Measurements from ENCODE around the gene ALDH3A1. TPM values are rescaled to one million over a fixed set of nuclear protein-coding genes. Genes with fewer than 3 reads are reported as not detected.

Gene ALDH3A1
- polyA plus RNA-seq, 4 donors: 0.25 to 2.0 (median 0.95) TPM

- peak in 1 of 4 donors; percentile 50 for DNase-seq (ENCODE audit: low read depth in 4 of 4, low spot score in 3 of 4)
Measured at GRCh38 chr17:19762515-19762961, 14.4 kb upstream of the ALDH3A1 start.

- no peak for DNase-seq (ENCODE audit: low read depth in 4 of 4, low spot score in 3 of 4)
Measured at GRCh38 chr17:19760746-19761145, 12.6 kb upstream of the ALDH3A1 start.

- DNase-seq (ENCODE audit: low read depth in 4 of 4, low spot score in 3 of 4): no peak
Measured at GRCh38 chr17:19759568-19760549, 11.8 kb upstream of the ALDH3A1 start.

- no peak for DNase-seq (ENCODE audit: low read depth in 4 of 4, low spot score in 3 of 4)
Measured at GRCh38 chr17:19757536-19758180, 9.6 kb upstream of the ALDH3A1 start.

- no peak for DNase-seq (ENCODE audit: low read depth in 4 of 4, low spot score in 3 of 4)
Measured at GRCh38 chr17:19756546-19756945, 8.4 kb upstream of the ALDH3A1 start.

GRCh38 chr17:19755821-19756510, 7.9 kb upstream of the ALDH3A1 start:
- DNase-seq (ENCODE audit: low read depth in 4 of 4, low spot score in 3 of 4): no peak

- no peak for DNase-seq (ENCODE audit: low read depth in 4 of 4, low spot score in 3 of 4)
Measured at GRCh38 chr17:19755392-19755791, 7.3 kb upstream of the ALDH3A1 start.

GRCh38 chr17:19753661-19754463, 5.8 kb upstream of the ALDH3A1 start:
- no peak for DNase-seq (ENCODE audit: low read depth in 4 of 4, low spot score in 3 of 4)

- DNase-seq (ENCODE audit: low read depth in 4 of 4, low spot score in 3 of 4): no peak
Measured at GRCh38 chr17:19753051-19753509, 5.0 kb upstream of the ALDH3A1 start.

GRCh38 chr17:19752216-19753050, 4.3 kb upstream of the ALDH3A1 start:
- DNase-seq (ENCODE audit: low read depth in 4 of 4, low spot score in 3 of 4): no peak

GRCh38 chr17:19750835-19751234, 2.7 kb upstream of the ALDH3A1 start:
- DNase-seq (ENCODE audit: low read depth in 4 of 4, low spot score in 3 of 4): no peak

GRCh38 chr17:19750020-19750572, 2.0 kb upstream of the ALDH3A1 start:
- DNase-seq (ENCODE audit: low read depth in 4 of 4, low spot score in 3 of 4): no peak

- DNase-seq (ENCODE audit: low read depth in 4 of 4, low spot score in 3 of 4): no peak
Measured at GRCh38 chr17:19748807-19749193, 702 bp upstream of the ALDH3A1 start.

- no peak for DNase-seq (ENCODE audit: low read depth in 4 of 4, low spot score in 3 of 4)
Measured at GRCh38 chr17:19747159-19747719, 859 bp downstream of the ALDH3A1 start.

GRCh38 chr17:19746517-19746916, 1.6 kb downstream of the ALDH3A1 start:
- DNase-seq (ENCODE audit: low read depth in 4 of 4, low spot score in 3 of 4): no peak

GRCh38 chr17:19744922-19745757, 3.0 kb downstream of the ALDH3A1 start:
- peak; percentile 81 to 84 (median 83) for DNase-seq (ENCODE audit: low read depth in 4 of 4, low spot score in 3 of 4)

- DNase-seq (ENCODE audit: low read depth in 4 of 4, low spot score in 3 of 4): no peak
Measured at GRCh38 chr17:19744492-19744891, 3.6 kb downstream of the ALDH3A1 start.

Data from left renal pelvis (tissue), 4 donors.